GM23338 (cell line): ENCODE data around the gene DISP3. TPM values are rescaled to one million over a fixed set of nuclear protein-coding genes. Genes with fewer than 3 reads are reported as not detected.

ENCODE experiments used
- ATAC-seq: fragments of 200-7000 bp; cut with Tn5 transposase; 3 replicates; pipeline ENCODE4 v1.9.1; 2020
- DNase-seq: peaks from one replicate; pipeline ENCODE4 v3.0.0-alpha.2; 2015; ENCODE audit warnings: low spot score
- H2AFZ ChIP-seq: fragments of 200-600 bp; sonication (generic); 2 replicates; pipeline ENCODE4 v1.8.0; 2016; ENCODE audit warnings: antibody characterized with exemption, mild to moderate bottlenecking, moderate library complexity
- H3F3A ChIP-seq: fragments of 200-600 bp; sonication (generic); replicated peaks from 2 replicates; pipeline ENCODE4 v1.8.0; 2017; ENCODE audit warnings: antibody characterized with exemption, mixed run types, low read depth
- H3K27ac ChIP-seq: fragments of 200-600 bp; sonication (generic); 2 replicates; pipeline ENCODE4 v1.6.1; 2016; ENCODE audit warnings: low read depth
- H3K27me3 ChIP-seq: fragments of 200-600 bp; sonication (generic); 2 replicates; pipeline ENCODE4 v1.8.0; 2016; ENCODE audit warnings: mild to moderate bottlenecking, mixed run types, moderate library complexity; ENCODE audit not compliant: insufficient read depth
- H3K36me3 ChIP-seq: fragments of 200-600 bp; sonication (generic); 2 replicates; pipeline ENCODE4 v1.8.0; 2016; ENCODE audit warnings: mild to moderate bottlenecking; ENCODE audit not compliant: insufficient read depth
- H3K4me1 ChIP-seq: fragments of 200-600 bp; sonication (generic); 2 replicates; pipeline ENCODE4 v1.8.0; 2016; ENCODE audit warnings: mild to moderate bottlenecking, moderate library complexity; ENCODE audit not compliant: insufficient read depth
- H3K4me2 ChIP-seq: fragments of 200-600 bp; sonication (generic); 2 replicates; pipeline ENCODE4 v1.7.1; 2017; ENCODE audit warnings: mixed run types
- H3K4me3 ChIP-seq: fragments of 200-600 bp; sonication (generic); 2 replicates; pipeline ENCODE4 v1.6.1; 2016; ENCODE audit warnings: mixed run types
- H3K79me2 ChIP-seq: fragments of 200-600 bp; sonication (generic); replicated peaks from 2 replicates; pipeline ENCODE4 v1.8.0; 2017; ENCODE audit warnings: mild to moderate bottlenecking; ENCODE audit not compliant: insufficient read depth
- H3K9me2 ChIP-seq: fragments of 200-600 bp; sonication (generic); 2 replicates; pipeline ENCODE4 v1.8.0; 2017; ENCODE audit not compliant: insufficient read depth
- H4K20me1 ChIP-seq: fragments of 200-600 bp; sonication (generic); replicated peaks from 2 replicates; pipeline ENCODE4 v1.8.0; 2017; ENCODE audit warnings: mild to moderate bottlenecking; ENCODE audit not compliant: insufficient read depth
- H3K27ac Mint-ChIP-seq: 2 replicates; pipeline ENCODE4 v1.8.0; 2020; ENCODE audit warnings: inconsistent platforms, mild to moderate bottlenecking, moderate library complexity, mixed read lengths
- H3K27me3 Mint-ChIP-seq: 3 replicates; pipeline ENCODE4 v1.8.0; 2022; ENCODE audit warnings: low read depth, mild to moderate bottlenecking, moderate library complexity, mixed read lengths, inconsistent platforms; ENCODE audit not compliant: insufficient read depth, poor library complexity
- H3K36me3 Mint-ChIP-seq: 3 replicates; pipeline ENCODE4 v1.8.0; 2021; ENCODE audit warnings: low read depth, mild to moderate bottlenecking, inconsistent platforms, moderate library complexity, mixed read lengths
- H3K4me1 Mint-ChIP-seq: 3 replicates; pipeline ENCODE4 v1.8.0; 2020; ENCODE audit warnings: mild to moderate bottlenecking, inconsistent platforms, mixed read lengths
- H3K4me3 Mint-ChIP-seq: 3 replicates; pipeline ENCODE4 v1.8.0; 2021; ENCODE audit warnings: moderate library complexity, mild to moderate bottlenecking, inconsistent platforms, mixed read lengths
- H3K9me3 Mint-ChIP-seq: 3 replicates; pipeline ENCODE4 v1.8.0; 2020; ENCODE audit warnings: moderate library complexity, mild to moderate bottlenecking, inconsistent platforms, mixed read lengths
- CREB1 ChIP-seq: fragments of 250-450 bp; sonication (Bioruptor Pico); IDR thresholded peaks from 2 replicates; pipeline ENCODE4 v1.5.0; 2020; ENCODE audit warnings: low read depth, mild to moderate bottlenecking, moderate library complexity
- CTCF ChIP-seq, 2 experiments: fragments of 200-600 bp in 1 of 2; sonication (generic) in 1 of 2; conservative IDR thresholded peaks; 2 replicates each; pipeline versions ENCODE4 v1.5.1 to v1.6.1; 2016 to 2017; ENCODE audit warnings: antibody characterized with exemption in 2 of 2, low read depth in 2 of 2, mild to moderate bottlenecking in 2 of 2, moderate library complexity in 1 of 2
- EZH2phosphoT487 ChIP-seq: fragments of 200-600 bp; sonication (generic); IDR thresholded peaks from one replicate; pipeline ENCODE4 v1.8.1; 2018; ENCODE audit warnings: antibody characterized with exemption; ENCODE audit not compliant: unreplicated experiment
- JUNB ChIP-seq: IDR thresholded peaks from one replicate; pipeline ENCODE4 v1.6.1; 2016; ENCODE audit warnings: antibody characterized with exemption; ENCODE audit not compliant: unreplicated experiment
- NANOG ChIP-seq: IDR thresholded peaks from 2 replicates; pipeline ENCODE4 v1.6.1; 2016; ENCODE audit warnings: antibody characterized with exemption, borderline replicate concordance
- POLR2AphosphoS5 ChIP-seq: IDR thresholded peaks from 2 replicates; pipeline ENCODE4 v1.6.1; 2016; ENCODE audit warnings: antibody characterized with exemption, low read depth
- REST ChIP-seq: IDR thresholded peaks from one replicate; pipeline ENCODE4 v1.6.1; 2018; ENCODE audit warnings: antibody characterized with exemption; ENCODE audit not compliant: unreplicated experiment
- STAT1 ChIP-seq: IDR thresholded peaks from one replicate; pipeline ENCODE4 v1.6.1; 2016; ENCODE audit warnings: antibody characterized with exemption; ENCODE audit not compliant: unreplicated experiment
- ZNF114 ChIP-seq: fragments of 250-450 bp; sonication (Bioruptor Pico); IDR thresholded peaks from 2 replicates; pipeline ENCODE4 v1.5.0; 2020; ENCODE audit warnings: mild to moderate bottlenecking, moderate library complexity
- ZNF331 ChIP-seq: fragments of 250-450 bp; sonication (Bioruptor Pico); IDR thresholded peaks from 2 replicates; pipeline ENCODE4 v1.5.0; 2020; ENCODE audit warnings: low read depth, mild to moderate bottlenecking, moderate library complexity
- ZNF462 ChIP-seq: fragments of 250-450 bp; sonication (Bioruptor Pico); IDR thresholded peaks from 2 replicates; pipeline ENCODE4 v1.5.0; 2020; ENCODE audit warnings: mild to moderate bottlenecking, moderate library complexity
- polyA plus RNA-seq: library from polyadenylated mRNA; unstranded; fragments of >200 nt; fragmentation: Nextera tagmentation; extraction: Ambion mirVana; gene quantifications from 2 replicates; pipeline ENCODE4 v1.2.1, GENCODE V29; 2016
- total RNA-seq: library from RNA; depleted of rRNA; stranded (reverse); fragments of >200 nt; shearing (Covaris generic); gene quantifications from 2 replicates; pipeline ENCODE4 v1.2.3, GENCODE V29; 2014

Gene DISP3
- total and polyA plus RNA-seq, 2 experiments from 2014 or later, result 3.2 to 11.1 TPM

- Histone ChIP-seq H3K4me3 (no peak overlapping the region), H3K36me3 (no peaks in the 10 kb centered on the region; the same call in 1 of the 2 replicates), H3K4me2 (no peak overlapping the region), H3K9me2 (no peaks in the 10 kb centered on the region), H2AFZ (no peak overlapping the region), H3K27ac (no peak overlapping the region), H4K20me1 (peaks cover 18% of the 10 kb centered on the region; the same call in 1 of the 2 replicates), H3K79me2 (0 out of 2 replicates have a peak, but pooled peaks cover 4% of the 10 kb centered on the region), H3F3A (no peaks in the 10 kb centered on the region), H3K27me3 (peaks cover 16% of the 10 kb centered on the region), H3K4me1 (peaks cover 11% of the 10 kb centered on the region)
- TF ChIP-seq ZNF462 (CRISPR knock-in tag) (no peak), CTCF (conservative IDR thresholded peaks at IDR 0.05; ENCODE audit: low read depth in 2 of 2) (no peak), POLR2AphosphoS5 (no peak), ZNF331 (CRISPR knock-in tag) (no peak), CREB1 (CRISPR knock-in tag) (no peak), REST (no peak), ZNF114 (CRISPR knock-in tag) (no peak), JUNB (no peak), NANOG (no peak), STAT1 (no peak), EZH2phosphoT487 (no peak)
- no peak overlapping the region for H3K4me3 Mint-ChIP-seq
- H3K27me3 Mint-ChIP-seq, result peaks cover 18% of the 10 kb centered on the region
- peaks cover 30% of the 10 kb centered on the region for H3K4me1 Mint-ChIP-seq
- no peaks in the 10 kb centered on the region for H3K9me3 Mint-ChIP-seq
- no peak overlapping the region for H3K27ac Mint-ChIP-seq
- DNase-seq, result no peak
- H3K36me3 Mint-ChIP-seq, result no peaks in the 10 kb centered on the region; the same call in 2 of the 3 replicates
- ATAC-seq, result no peak
Observed at GRCh38 chr1:11482701-11483479, 3.9 kb downstream of the DISP3 start.
